HFFc6 (cell line): Measurements from ENCODE around the gene CD247. TPM values are rescaled to one million over a fixed set of nuclear protein-coding genes. Genes with fewer than 3 reads are reported as not detected.

ENCODE experiments used
- DNase-seq: peaks from one replicate; pipeline ENCODE4 v3.0.0-alpha.2; 2018
- H3K27ac Mint-ChIP-seq: 2 replicates; pipeline ENCODE4 v1.8.0; 2020; ENCODE audit warnings: mild to moderate bottlenecking, mixed read lengths
- H3K27me3 Mint-ChIP-seq: 2 replicates; pipeline ENCODE4 v1.8.0; 2021; ENCODE audit warnings: mild to moderate bottlenecking, moderate library complexity, mixed read lengths; ENCODE audit not compliant: insufficient read depth
- H3K36me3 Mint-ChIP-seq: 2 replicates; pipeline ENCODE4 v1.8.0; 2021; ENCODE audit warnings: low read depth, mixed read lengths
- H3K4me1 Mint-ChIP-seq: 2 replicates; pipeline ENCODE4 v1.8.0; 2020; ENCODE audit warnings: low read depth, mixed read lengths
- H3K4me3 Mint-ChIP-seq: 2 replicates; pipeline ENCODE4 v1.8.0; 2020; ENCODE audit warnings: mild to moderate bottlenecking, moderate library complexity, mixed read lengths
- H3K9me3 Mint-ChIP-seq: 2 replicates; pipeline ENCODE4 v1.8.0; 2020; ENCODE audit warnings: mild to moderate bottlenecking, mixed read lengths
- CTCF ChIP-seq: fragments of 200-600 bp; sonication (generic); IDR thresholded peaks from 2 replicates; pipeline ENCODE4 v1.5.0; 2021; ENCODE audit warnings: antibody characterized with exemption, mild to moderate bottlenecking
- total RNA-seq, 6 experiments: library from RNA; stranded (reverse); fragmentation: NEBNext Ultra II Directional; extraction: Animal tissue kit (Norgen Biotek cat#: 25700); gene quantifications; 2 replicates in 1 of 6; 3 replicates in 5 of 6; pipeline ENCODE4 v1.2.3, GENCODE V29; 2021

Gene CD247
- total RNA-seq, 6 experiments from 2014 or later = not detected

DNA sequence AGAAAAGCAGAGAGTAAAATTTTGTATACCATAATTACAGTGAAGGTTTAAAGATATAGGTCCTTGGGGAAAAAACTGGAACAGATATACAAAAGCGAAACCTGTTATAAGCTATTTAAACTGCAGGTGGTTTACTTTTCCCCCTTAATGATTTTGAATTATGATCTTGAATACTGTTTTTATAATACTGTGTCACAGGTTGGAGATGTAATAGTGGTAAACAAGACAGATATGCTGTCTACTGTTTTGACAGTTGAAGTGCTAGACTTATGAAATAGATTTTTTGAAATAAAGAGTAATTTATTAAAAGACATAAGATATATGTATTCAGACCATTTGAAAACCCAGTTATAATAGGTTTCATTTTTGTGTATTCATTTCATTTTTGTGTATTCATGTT, 129.4 kb downstream of the CD247 start:
- DNase-seq = no peak
- Mint-ChIP-seq H3K27ac (no peak overlapping the region), H3K9me3 (no peaks in the 10 kb centered on the region), H3K4me3 (no peak overlapping the region), H3K36me3 (no peaks in the 10 kb centered on the region; the same call in 1 of the 2 replicates), H3K27me3 (no peaks in the 10 kb centered on the region), H3K4me1 (no peaks in the 10 kb centered on the region)
- no peak for TF ChIP-seq CTCF

DNA sequence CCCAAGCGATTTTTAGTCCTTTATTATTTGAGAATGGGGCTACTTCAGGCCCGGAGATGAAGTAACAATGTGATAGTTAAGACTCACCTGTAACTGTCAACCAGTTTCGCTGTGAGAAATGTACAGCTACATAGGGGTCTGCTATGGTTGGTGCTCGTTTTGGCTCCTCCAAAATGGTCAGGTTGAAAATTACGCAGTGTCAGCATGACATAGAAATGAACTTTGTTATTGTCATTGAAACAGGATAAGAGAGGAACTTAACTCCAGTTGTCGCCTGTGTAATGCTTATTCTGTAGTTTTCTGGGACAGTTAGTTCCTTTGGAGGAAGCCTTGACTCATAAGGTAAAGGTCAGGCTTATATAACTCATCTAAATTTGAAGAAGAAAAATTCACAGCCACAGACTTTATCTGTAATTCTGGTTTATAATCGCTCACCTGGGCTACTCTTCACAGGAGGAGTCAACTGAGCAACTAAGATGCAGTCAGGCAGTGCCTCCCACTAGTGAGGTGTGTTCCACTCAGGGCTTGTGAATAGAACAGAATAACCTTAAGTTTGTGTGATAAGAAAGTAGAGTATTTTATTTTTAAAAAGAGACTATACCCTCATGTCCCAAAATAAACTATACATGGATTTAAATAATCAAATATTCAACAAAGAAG, 130.9 kb downstream of the CD247 start:
- Mint-ChIP-seq H3K27ac (no peak overlapping the region), H3K27me3 (no peaks in the 10 kb centered on the region), H3K36me3 (no peaks in the 10 kb centered on the region; the same call in 1 of the 2 replicates), H3K4me3 (no peak overlapping the region), H3K4me1 (no peaks in the 10 kb centered on the region), H3K9me3 (no peaks in the 10 kb centered on the region)
- no peak for TF ChIP-seq CTCF
- no peak for DNase-seq

Other genes starting within 250 kb of the CD247 start
- 10 to 100 TPM; 13.6 to 21.7 (median 16.7) TPM for gene CREG1, start 35.2 kb upstream of the CD247 start, total RNA-seq
- not detected for gene RCSD1, start 111.7 kb upstream of the CD247 start, total RNA-seq
- 100 to 1,000 TPM; 147 to 188 (median 183) TPM for gene MPZL1, start 203.5 kb upstream of the CD247 start, total RNA-seq